ENCODE data around the gene NECTIN3.

Gene NECTIN3

DNA sequence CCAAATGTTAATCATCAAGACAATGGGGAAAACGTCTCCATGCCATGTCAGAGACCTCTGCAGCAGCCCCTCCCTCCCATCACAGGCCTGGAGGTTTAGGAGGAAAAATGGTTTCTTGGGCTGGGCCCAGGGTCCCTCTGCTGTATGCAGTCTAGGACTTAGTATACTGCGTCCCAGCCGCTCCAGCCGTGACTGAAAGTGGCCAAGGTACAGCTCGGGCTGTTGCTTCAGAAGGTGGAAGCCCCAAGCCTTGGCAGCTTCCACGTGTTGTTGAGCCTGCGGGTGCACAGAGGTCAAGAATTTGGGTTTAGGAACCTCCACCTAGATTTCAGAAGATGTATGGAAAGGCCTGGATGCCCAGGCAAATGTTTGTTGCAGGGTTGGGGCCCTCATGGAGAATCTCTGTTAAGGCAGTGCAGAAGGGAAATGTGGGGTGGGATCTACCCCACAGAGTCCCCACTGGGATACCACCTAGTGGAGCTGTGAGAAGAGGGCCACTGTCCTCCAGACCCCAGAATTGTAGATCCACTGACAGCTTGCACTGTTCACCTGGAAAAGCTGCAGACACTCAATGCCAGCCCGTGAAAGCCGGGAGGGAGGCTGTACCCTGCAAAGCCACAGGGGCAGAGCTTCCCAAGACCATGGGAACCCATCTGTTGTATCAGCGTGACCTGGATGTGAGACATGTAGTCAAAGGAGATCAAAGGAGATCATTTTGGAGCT lies 25.0 kb downstream of the NECTIN3 start:
- H3K9me3 ChIP-seq (ENCODE audit: control insufficient read depth, insufficient read depth, low read length) = peaks cover 10% of the 10 kb centered on the region
- H3K36me3 ChIP-seq (ENCODE audit: control insufficient read depth, insufficient read depth, low read length) = no peaks in the 10 kb centered on the region
- no peak overlapping the region for H3K4me3 ChIP-seq (ENCODE audit: low read depth, low read length)
- no peaks in the 10 kb centered on the region for H3K27me3 ChIP-seq (ENCODE audit: control insufficient read depth, insufficient read depth, low read length)
- peaks cover 9% of the 10 kb centered on the region for H3K4me1 ChIP-seq (ENCODE audit: control insufficient read depth, insufficient read depth, low read length)
- no peak overlapping the region for H3K9ac ChIP-seq (ENCODE audit: low read depth, low read length)

DNA sequence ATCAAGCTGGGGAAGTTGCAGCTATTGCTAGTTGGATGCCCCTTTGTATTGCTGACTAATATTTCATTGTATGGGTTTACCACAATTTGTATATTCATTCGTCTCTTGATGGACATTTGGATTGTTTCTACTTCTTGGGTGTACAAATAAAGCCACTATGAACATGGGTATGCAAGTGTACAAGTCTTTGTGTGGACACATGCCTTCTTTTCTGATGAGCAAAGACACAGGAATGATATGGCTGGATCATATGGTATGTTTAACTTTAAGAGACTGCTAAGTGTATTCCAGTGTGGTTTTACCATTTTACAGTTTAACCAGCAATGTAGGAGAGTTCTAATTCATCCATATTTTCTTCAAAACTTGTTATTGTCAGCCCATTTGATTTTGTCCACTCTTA lies 32.2 kb downstream of the NECTIN3 start:
- no peak overlapping the region for H3K4me3 ChIP-seq (ENCODE audit: low read depth, low read length)

DNA sequence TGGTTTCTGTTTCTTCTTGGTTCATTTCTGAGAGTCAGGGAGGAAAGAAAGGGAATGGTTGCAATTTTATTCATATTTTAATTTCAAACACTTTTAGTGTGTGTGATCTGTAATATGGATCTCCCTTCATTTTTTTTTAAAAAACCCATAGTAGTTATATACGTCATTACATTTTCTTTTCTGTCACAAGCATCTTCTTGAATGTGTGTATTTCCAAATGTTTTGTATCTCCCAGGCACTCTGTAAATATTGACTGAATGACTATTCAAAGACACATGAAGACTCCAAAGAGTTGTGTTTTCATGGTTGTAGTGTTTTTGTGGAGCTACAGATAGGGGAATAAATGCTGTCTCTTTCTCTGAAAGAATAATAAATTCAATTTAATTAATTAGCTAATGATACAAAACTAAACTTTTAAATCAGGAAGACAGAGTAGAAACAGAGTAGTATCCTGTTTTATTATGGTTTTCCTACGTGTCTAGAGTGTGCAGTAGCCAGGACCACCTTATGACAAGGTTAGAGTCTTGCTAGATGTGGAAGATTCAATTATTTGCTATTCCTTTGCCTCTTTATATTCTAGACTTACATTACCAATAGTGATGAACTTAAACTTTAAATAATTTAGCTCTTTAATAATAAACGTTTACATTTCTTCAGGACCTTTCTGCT lies 35.5 kb downstream of the NECTIN3 start:
- no peak overlapping the region for H3K4me3 ChIP-seq (ENCODE audit: low read depth, low read length)
- H3K4me1 ChIP-seq (ENCODE audit: control insufficient read depth, insufficient read depth, low read length) = peaks cover 8% of the 10 kb centered on the region

More for the DNA sequence above, 32.2 kb downstream of the NECTIN3 start:
- no peaks in the 10 kb centered on the region for H3K27me3 ChIP-seq (ENCODE audit: control insufficient read depth, insufficient read depth, low read length)
- H3K9ac ChIP-seq (ENCODE audit: low read depth, low read length) = no peak overlapping the region
- no peaks in the 10 kb centered on the region for H3K36me3 ChIP-seq (ENCODE audit: control insufficient read depth, insufficient read depth, low read length)
- peaks cover 14% of the 10 kb centered on the region for H3K4me1 ChIP-seq (ENCODE audit: control insufficient read depth, insufficient read depth, low read length)
- no peaks in the 10 kb centered on the region for H3K9me3 ChIP-seq (ENCODE audit: control insufficient read depth, insufficient read depth, low read length)

DNA sequence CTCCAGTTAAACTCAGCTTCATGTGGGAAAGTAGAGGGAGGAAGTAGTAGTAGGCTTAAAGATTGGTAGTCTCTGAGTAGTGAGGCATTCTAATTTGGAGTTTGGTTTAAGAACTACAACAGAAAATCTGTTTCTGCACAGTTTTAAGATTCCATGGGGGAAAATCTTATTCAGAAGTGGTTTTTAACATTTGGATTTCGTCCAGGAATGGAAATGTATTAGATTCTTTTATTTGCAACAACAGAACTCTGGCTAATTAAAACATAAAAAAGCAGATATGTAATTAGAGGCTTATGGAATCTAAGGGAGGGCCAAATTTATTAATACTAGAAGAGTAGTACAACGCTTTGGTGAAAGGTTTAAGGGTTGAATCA lies 36.0 kb downstream of the NECTIN3 start:
- Histone ChIP-seq H3K9ac (ENCODE audit: low read depth, low read length) (no peak overlapping the region), H3K36me3 (ENCODE audit: control insufficient read depth, insufficient read depth, low read length) (no peaks in the 10 kb centered on the region), H3K4me3 (ENCODE audit: low read depth, low read length) (no peak overlapping the region), H3K27me3 (ENCODE audit: control insufficient read depth, insufficient read depth, low read length) (no peaks in the 10 kb centered on the region), H3K4me1 (ENCODE audit: control insufficient read depth, insufficient read depth, low read length) (peaks cover 8% of the 10 kb centered on the region), H3K9me3 (ENCODE audit: control insufficient read depth, insufficient read depth, low read length) (no peaks in the 10 kb centered on the region)

More for the DNA sequence above, 35.5 kb downstream of the NECTIN3 start:
- H3K9me3 ChIP-seq (ENCODE audit: control insufficient read depth, insufficient read depth, low read length) = no peaks in the 10 kb centered on the region
- H3K27me3 ChIP-seq (ENCODE audit: control insufficient read depth, insufficient read depth, low read length) = no peaks in the 10 kb centered on the region
- H3K36me3 ChIP-seq (ENCODE audit: control insufficient read depth, insufficient read depth, low read length) = no peaks in the 10 kb centered on the region
- H3K9ac ChIP-seq (ENCODE audit: low read depth, low read length) = no peak overlapping the region

DNA sequence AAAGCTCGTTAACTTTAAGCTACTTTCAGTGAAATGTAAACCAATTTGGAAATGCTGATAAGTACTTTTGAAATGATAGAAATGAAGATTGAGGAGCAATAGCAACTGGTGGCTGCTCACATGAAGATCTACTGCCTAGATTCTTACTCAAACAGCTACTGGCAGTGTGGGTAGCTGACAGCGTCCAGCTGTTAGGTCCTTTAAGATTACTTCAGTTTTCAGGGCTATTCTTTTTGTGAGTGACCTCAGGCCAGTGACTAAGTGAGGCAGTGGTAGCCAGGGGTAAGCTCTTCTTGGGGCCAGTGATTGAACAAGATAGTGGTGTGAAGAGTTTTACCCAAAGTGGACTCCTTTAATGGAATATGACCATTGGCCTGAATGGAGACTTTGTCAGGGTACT lies 41.3 kb downstream of the NECTIN3 start:
- H3K9me3 ChIP-seq (ENCODE audit: control insufficient read depth, insufficient read depth, low read length) = no peaks in the 10 kb centered on the region
- no peaks in the 10 kb centered on the region for H3K4me1 ChIP-seq (ENCODE audit: control insufficient read depth, insufficient read depth, low read length)
- no peak overlapping the region for H3K9ac ChIP-seq (ENCODE audit: low read depth, low read length)
- no peaks in the 10 kb centered on the region for H3K27me3 ChIP-seq (ENCODE audit: control insufficient read depth, insufficient read depth, low read length)
- no peaks in the 10 kb centered on the region for H3K36me3 ChIP-seq (ENCODE audit: control insufficient read depth, insufficient read depth, low read length)
- H3K4me3 ChIP-seq (ENCODE audit: low read depth, low read length) = no peak overlapping the region

DNA sequence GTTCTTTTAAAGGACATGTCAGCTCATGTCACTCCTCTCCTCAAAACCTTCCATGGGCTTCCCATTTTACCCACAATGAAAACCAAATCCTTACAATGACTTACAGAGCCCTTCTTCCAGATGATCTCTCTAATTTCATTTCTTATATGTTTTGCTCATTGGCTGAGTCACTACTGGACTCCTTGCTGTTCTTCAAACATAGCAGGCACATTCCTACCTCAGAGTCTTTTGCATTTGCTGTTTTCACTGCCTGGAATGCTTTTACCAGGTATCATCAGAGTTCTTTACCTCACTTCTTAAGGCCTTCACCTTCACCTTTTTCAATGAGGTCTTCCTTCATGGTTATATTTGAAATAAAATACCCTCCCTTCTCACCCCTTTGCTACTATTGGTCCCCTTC lies 57.3 kb downstream of the NECTIN3 start:
- Histone ChIP-seq H3K36me3 (ENCODE audit: control insufficient read depth, insufficient read depth, low read length) (no peaks in the 10 kb centered on the region), H3K9ac (ENCODE audit: low read depth, low read length) (no peak overlapping the region), H3K4me1 (ENCODE audit: control insufficient read depth, insufficient read depth, low read length) (no peaks in the 10 kb centered on the region), H3K9me3 (ENCODE audit: control insufficient read depth, insufficient read depth, low read length) (no peaks in the 10 kb centered on the region), H3K4me3 (ENCODE audit: low read depth, low read length) (no peak overlapping the region), H3K27me3 (ENCODE audit: control insufficient read depth, insufficient read depth, low read length) (no peaks in the 10 kb centered on the region)

DNA sequence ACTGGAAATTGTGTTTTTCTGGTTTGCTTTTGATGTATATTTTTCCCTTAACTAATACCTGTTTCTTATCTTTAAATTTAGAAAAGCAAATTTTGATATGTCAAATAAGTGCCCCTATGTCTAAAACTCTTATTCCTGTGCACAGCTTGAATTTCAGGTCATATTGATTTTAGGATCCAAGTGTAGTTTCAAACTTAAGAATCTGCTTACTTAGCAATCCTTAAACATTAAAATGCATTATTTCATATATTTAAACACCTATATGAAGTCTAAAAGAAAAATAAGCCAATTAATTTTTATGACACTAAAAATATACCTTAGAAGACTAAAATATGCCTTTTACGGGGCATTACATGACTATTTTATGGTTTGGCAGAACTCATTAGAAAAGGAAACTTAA lies 59.2 kb downstream of the NECTIN3 start:
- H3K4me3 ChIP-seq (ENCODE audit: low read depth, low read length) = no peak overlapping the region
- no peaks in the 10 kb centered on the region for H3K36me3 ChIP-seq (ENCODE audit: control insufficient read depth, insufficient read depth, low read length)
- no peaks in the 10 kb centered on the region for H3K9me3 ChIP-seq (ENCODE audit: control insufficient read depth, insufficient read depth, low read length)

DNA sequence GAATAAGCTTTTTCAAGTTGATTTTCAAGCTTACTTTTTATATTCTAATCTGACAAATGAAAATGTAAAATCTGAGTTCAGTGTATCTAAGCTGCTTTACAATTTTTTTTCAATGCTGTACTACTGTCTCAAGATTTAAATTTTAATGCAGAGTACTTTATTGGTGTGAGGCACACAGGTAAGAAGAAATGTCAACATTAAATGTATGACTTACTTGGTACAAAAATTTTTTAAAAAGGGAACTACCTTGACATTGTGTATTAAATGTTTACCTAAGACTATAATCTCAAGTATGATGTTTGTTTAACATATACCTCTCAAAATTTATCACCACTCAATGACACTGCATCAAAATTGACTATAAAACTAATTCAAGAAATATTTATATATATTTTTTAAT lies 62.7 kb downstream of the NECTIN3 start:
- Histone ChIP-seq H3K27me3 (ENCODE audit: control insufficient read depth, insufficient read depth, low read length) (no peaks in the 10 kb centered on the region), H3K9ac (ENCODE audit: low read depth, low read length) (no peak overlapping the region), H3K4me3 (ENCODE audit: low read depth, low read length) (no peak overlapping the region), H3K9me3 (ENCODE audit: control insufficient read depth, insufficient read depth, low read length) (no peaks in the 10 kb centered on the region), H3K4me1 (ENCODE audit: control insufficient read depth, insufficient read depth, low read length) (no peaks in the 10 kb centered on the region), H3K36me3 (ENCODE audit: control insufficient read depth, insufficient read depth, low read length) (no peaks in the 10 kb centered on the region)

More for the DNA sequence above, 59.2 kb downstream of the NECTIN3 start:
- no peak overlapping the region for H3K9ac ChIP-seq (ENCODE audit: low read depth, low read length)
- no peaks in the 10 kb centered on the region for H3K27me3 ChIP-seq (ENCODE audit: control insufficient read depth, insufficient read depth, low read length)
- no peaks in the 10 kb centered on the region for H3K4me1 ChIP-seq (ENCODE audit: control insufficient read depth, insufficient read depth, low read length)

DNA sequence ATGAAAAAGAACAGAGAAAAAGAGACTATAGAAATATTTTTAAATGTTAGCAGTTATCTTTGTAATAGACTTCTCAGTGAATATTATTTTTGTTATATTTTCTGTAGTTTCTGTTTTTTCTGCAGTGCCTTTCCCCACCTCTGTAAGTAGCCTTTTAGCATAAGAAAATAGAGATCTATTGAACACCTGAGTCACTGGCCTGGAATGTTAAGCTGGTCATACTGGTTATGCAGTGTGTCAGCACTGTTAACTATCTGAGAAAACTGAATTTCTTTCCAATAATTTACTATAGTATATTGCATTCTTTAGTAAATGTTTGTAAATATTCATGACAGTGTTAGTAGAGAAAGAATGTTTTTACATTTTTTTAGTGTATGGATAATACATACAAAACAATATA lies 79.8 kb downstream of the NECTIN3 start:
- H3K9me3 ChIP-seq (ENCODE audit: control insufficient read depth, insufficient read depth, low read length) = no peaks in the 10 kb centered on the region
- no peaks in the 10 kb centered on the region for H3K36me3 ChIP-seq (ENCODE audit: control insufficient read depth, insufficient read depth, low read length)
- no peak overlapping the region for H3K4me3 ChIP-seq (ENCODE audit: low read depth, low read length)
- no peaks in the 10 kb centered on the region for H3K27me3 ChIP-seq (ENCODE audit: control insufficient read depth, insufficient read depth, low read length)
- H3K4me1 ChIP-seq (ENCODE audit: control insufficient read depth, insufficient read depth, low read length) = peaks cover 4% of the 10 kb centered on the region
- no peak overlapping the region for H3K9ac ChIP-seq (ENCODE audit: low read depth, low read length)

DNA sequence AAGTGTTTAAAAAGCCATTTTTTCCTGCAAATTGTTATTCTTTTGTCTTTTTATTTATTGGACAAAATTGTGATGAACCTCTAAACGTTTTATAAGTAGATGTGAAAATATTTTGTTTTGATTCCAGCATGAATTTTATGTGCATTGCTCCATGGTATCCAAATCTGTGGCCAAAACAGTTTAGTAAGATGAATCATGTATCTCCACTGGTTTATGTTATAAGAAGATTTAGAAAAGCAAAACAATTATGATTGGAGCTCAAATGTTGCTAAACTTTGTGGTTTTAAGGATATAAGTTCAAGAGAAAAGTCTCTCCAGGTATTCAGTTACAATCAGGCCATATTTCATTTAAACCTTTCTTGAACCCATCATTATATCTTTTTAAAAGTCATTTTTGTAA lies 80.9 kb downstream of the NECTIN3 start:
- H3K9ac ChIP-seq (ENCODE audit: low read depth, low read length) = no peak overlapping the region
- H3K9me3 ChIP-seq (ENCODE audit: control insufficient read depth, insufficient read depth, low read length) = no peaks in the 10 kb centered on the region
- no peaks in the 10 kb centered on the region for H3K36me3 ChIP-seq (ENCODE audit: control insufficient read depth, insufficient read depth, low read length)
- no peaks in the 10 kb centered on the region for H3K27me3 ChIP-seq (ENCODE audit: control insufficient read depth, insufficient read depth, low read length)
- H3K4me3 ChIP-seq (ENCODE audit: low read depth, low read length) = no peak overlapping the region
- H3K4me1 ChIP-seq (ENCODE audit: control insufficient read depth, insufficient read depth, low read length) = peaks cover 4% of the 10 kb centered on the region

DNA sequence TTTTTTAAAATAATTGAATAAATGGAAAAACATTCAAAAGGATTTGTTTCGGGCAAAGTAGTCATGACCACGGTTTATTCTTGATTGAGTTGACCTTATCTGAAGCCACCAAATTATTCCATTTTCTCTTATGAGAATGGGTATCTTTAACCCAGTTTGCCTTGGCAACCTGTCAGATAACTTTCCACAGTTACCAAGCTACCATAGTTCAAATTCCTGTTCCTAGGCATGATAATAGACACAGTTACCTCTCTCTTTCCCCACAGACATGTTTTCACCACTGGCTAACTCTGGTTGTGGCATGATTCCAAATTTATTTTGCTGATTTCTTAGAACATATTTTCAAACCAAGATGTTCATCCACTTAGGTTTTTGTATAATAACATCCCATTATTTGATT lies 84.9 kb downstream of the NECTIN3 start:
- Histone ChIP-seq H3K36me3 (ENCODE audit: control insufficient read depth, insufficient read depth, low read length) (no peaks in the 10 kb centered on the region), H3K9ac (ENCODE audit: low read depth, low read length) (no peak overlapping the region), H3K4me1 (ENCODE audit: control insufficient read depth, insufficient read depth, low read length) (peaks cover 4% of the 10 kb centered on the region), H3K27me3 (ENCODE audit: control insufficient read depth, insufficient read depth, low read length) (no peaks in the 10 kb centered on the region), H3K9me3 (ENCODE audit: control insufficient read depth, insufficient read depth, low read length) (no peaks in the 10 kb centered on the region), H3K4me3 (ENCODE audit: low read depth, low read length) (no peak overlapping the region)

DNA sequence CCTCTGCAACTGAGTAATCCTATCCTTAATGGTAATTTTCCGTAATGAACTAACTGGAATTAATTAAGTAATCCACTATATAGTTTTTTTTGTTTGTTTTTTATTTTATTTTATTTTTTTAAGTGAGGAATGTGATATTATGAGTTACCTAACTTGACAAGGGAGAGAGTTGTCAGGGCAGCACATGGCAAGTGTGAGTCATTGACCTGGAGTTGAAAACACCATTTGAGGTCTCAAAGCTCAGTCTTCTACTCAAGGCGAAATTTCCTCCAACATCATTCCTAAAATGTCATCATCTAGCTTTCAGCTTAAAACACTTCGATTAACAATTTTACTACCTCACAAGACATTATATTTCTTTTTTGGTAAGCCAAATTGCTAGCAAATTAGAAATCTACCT lies 87.8 kb downstream of the NECTIN3 start:
- Histone ChIP-seq H3K4me3 (ENCODE audit: low read depth, low read length) (no peak overlapping the region), H3K27me3 (ENCODE audit: control insufficient read depth, insufficient read depth, low read length) (no peaks in the 10 kb centered on the region), H3K9me3 (ENCODE audit: control insufficient read depth, insufficient read depth, low read length) (no peaks in the 10 kb centered on the region), H3K9ac (ENCODE audit: low read depth, low read length) (no peak overlapping the region), H3K4me1 (ENCODE audit: control insufficient read depth, insufficient read depth, low read length) (no peaks in the 10 kb centered on the region), H3K36me3 (ENCODE audit: control insufficient read depth, insufficient read depth, low read length) (no peaks in the 10 kb centered on the region)
